Measurements from ENCODE around the gene RAB21.

GRCh38 chr12:71768900-71769299 is 14.2 kb downstream of the RAB21 start:
- TF ChIP-seq POLR2A (IDR thresholded peaks at IDR 0.05; ENCODE audit: low read length) (no peak), GATA1 (IDR thresholded peaks at IDR 0.05; ENCODE audit: low read depth, low read length) (no peak)

Data from erythroblast (primary cell).